ENCODE data around the gene UGT1A1. TPM values are rescaled to one million over a fixed set of nuclear protein-coding genes. Genes with fewer than 3 reads are reported as not detected.

Gene UGT1A1
- total RNA-seq, 1 donor from 2014 or later = not detected

GRCh38 chr2:233796254-233796653, 36.2 kb downstream of the UGT1A1 start:
- no peak for DNase-seq (ENCODE audit: low read depth in 2 of 2)

DNA sequence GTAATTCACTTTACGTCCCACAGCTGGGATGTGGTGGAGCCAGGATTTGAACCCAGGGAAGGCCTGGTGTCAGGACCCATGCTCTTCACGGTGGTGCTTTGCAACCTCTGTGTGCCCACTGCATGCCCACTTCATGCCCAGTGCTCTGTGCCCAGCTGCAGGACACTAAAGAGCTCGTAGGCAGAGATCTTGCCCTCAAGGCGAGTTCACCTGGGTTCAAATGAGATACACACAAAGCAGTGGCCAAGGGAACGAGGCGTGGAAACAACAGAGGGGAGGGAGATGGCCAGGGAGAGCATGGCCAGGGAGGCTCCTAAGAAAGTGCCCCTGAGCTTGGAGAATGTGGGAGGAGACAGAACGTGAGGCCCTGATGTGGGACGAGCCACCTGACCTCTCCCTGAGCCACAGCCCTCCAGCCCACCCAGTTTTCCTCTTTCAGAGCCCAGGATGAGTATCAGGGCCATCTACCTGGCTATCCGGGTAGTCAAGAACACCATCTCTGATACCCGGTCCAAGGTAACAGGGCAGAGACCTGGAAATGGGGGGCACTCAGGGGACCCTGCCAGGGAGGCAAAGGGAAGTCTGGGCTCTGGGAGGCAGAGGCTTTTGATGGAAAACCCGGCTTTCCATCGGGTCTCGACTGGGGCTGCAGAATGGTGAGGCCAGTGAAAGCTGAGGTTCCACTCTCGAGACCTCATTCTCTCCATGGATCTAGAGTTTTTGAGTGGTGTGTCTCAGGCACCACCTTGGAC, 38.4 kb downstream of the UGT1A1 start:
- DNase-seq (ENCODE audit: low read depth in 2 of 2) = no peak

- no peak for DNase-seq (ENCODE audit: low read depth in 2 of 2)
These were observed 39.1 kb downstream of the UGT1A1 start for GRCh38 chr2:233799087-233799665.

DNA sequence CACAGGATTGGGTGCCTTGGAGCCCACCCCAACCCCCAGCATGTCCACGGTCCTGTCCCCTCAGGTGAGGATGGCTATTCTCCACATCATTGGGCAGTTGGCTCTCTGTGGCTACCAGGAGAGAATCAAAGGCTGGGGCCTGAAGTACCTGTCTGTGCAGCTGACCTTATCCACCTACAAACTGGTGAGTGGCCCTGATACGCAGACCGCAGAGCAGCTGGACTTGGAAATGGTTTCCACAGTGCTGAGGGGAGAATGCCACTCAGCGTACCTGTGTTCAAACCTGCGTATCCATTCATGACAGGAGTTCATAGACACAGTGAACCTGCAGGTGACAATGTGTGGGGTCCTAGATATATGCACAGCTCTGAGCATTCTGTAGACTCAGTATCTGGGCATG, 39.6 kb downstream of the UGT1A1 start:
- DNase-seq (ENCODE audit: low read depth in 2 of 2) = no peak

DNA sequence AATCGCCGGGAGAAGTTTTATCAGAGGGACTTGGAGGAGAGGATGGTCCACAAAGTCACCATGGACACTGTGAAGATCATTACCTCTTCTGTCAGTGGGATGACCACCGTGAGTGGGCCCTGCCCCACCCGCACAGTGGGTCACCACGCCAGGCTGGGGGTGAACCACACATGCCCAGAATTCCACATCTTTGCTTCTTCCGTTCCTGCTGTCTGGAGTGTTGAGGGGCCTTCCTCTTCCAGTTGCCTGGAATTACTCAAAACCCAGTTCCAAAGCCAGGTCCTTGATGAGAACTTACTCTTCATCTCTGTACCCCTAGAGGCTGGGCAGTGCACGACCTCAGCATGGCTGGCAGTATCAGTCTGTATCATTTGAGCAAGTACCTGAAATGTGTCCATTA, 40.1 kb downstream of the UGT1A1 start:
- no peak for DNase-seq (ENCODE audit: low read depth in 2 of 2)

GRCh38 chr2:233801357-233802131, 41.5 kb downstream of the UGT1A1 start:
- no peak for DNase-seq (ENCODE audit: low read depth in 2 of 2)

DNA sequence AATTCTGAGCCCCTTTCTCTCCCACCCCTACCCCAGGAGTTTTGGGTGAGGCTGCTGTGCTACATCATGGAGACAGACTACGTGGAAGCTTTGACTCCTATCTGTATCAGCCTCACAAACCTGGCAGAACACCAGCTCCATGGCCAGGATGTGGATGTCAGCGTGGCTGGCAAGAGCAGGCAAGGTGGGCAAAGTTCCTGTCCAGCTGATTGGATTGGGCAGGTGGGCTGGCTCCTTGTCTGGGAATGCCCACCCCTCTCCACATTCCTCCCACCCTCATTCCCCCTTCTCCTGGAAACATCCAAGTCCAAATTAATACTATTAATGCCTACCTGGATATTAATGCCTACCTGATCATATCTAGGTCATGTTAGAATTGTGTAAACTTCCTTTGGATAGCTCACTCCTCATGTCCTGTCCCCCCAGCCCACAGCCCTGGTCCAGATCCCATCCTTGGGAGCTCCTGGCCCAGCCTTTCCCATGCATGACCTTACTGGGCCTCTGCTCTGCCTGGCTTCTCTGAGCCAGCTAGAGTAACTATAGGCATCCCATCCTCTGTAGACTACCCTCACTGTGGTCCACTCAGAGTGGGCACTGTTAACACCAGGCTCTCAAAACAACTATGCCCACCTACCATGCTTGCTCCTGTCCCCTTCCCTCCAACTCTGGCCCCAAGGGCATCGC, 42.2 kb downstream of the UGT1A1 start:
- no peak for DNase-seq (ENCODE audit: low read depth in 2 of 2)

- no peak for DNase-seq (ENCODE audit: low read depth in 2 of 2)
These were observed 43.3 kb downstream of the UGT1A1 start for GRCh38 chr2:233803292-233803911.

DNA sequence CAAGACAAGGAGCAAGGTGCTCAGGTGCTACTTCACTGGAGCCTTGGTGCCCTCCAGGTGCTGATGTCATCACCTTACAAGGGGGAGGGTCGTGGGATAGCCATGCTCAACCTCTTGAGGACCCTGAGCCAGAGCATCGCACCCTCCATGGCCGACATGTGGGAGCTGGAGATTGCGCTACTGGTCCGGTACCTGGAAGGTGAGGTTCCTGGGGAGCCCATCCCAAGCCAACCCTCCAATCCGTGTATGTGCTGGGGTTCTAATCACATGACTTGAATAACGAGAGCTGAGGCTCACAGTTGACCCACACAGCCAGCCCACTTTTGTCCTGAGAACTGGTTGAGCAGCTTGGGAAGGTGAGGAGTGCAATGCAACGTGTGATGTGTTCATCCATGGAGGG, 43.9 kb downstream of the UGT1A1 start:
- DNase-seq (ENCODE audit: low read depth in 2 of 2) = no peak

DNA sequence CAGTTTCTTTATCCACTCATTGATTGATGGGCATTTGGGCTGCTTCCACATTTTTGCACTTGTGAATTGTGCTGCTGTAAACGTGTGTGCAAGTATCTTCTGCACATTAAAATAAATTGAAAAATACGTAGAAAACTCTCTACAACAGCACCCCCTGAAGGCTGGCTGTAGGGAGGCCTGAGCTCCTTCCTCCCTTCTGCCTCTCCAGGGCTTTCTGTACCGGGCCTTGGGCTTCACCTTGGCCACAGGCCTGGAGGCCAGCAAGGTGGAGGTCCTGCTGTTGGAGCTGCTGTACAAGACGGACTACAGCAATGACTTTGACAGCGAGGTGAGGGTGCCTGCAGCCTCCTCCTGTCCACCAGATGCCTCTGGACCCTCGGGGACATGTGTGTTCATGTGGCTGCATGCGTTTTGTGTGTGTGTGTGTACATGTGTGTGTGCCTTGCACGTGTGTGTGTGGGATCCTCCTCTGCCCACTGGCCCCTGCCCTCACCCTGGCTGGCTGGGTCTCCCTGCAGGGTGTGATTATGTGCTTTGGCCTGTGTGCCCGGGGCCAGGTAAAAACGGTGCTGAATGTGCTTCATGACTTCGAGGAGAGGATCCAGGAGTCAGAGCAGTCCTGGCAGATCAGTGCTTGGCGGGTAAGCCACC, 47.3 kb downstream of the UGT1A1 start:
- no peak for DNase-seq (ENCODE audit: low read depth in 2 of 2)

GRCh38 chr2:233807966-233808935, 48.2 kb downstream of the UGT1A1 start:
- DNase-seq (ENCODE audit: low read depth in 2 of 2) = no peak

GRCh38 chr2:233810385-233810784, 50.3 kb downstream of the UGT1A1 start:
- no peak for DNase-seq (ENCODE audit: low read depth in 2 of 2)

DNA sequence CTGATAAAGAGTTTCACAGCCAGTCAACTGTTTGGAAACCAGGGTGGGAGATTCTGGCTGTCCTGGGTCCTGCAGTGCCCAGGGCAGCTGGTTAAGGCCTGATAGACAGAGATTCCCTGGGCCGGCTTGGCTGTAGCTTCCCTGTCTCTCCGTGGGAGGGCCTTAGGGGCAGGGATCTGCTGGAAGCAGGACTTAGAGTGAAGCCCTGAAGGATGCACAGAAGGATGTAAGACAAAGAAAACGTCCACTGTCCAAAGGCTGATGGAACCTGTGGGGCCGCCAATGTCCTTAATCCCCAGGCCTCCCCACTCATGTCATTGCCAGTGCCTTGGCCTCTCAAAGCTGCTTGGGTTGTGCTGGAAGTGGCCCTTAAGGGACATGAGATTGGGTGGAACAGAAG, 51.0 kb downstream of the UGT1A1 start:
- no peak for DNase-seq (ENCODE audit: low read depth in 2 of 2)

DNA sequence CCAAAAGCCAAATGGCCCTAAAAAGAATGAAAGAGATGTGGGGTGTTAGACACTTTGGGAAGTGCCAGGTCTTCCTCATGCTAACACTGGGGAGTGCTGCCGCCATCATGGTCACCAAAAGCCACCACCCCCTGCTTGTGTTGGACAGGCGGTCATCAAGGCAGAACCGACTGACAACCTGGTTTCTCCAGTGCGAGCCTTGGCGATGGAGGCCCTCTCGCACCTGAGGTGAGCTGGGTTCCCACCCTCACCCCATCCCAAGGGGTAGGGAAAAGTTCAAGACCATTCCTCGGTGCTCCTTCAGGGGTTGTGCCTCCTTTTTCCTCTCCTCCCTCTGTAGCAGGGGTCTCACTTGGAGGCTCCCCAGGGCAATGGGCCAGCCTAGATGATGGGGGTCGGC, 51.7 kb downstream of the UGT1A1 start:
- no peak for DNase-seq (ENCODE audit: low read depth in 2 of 2)

DNA sequence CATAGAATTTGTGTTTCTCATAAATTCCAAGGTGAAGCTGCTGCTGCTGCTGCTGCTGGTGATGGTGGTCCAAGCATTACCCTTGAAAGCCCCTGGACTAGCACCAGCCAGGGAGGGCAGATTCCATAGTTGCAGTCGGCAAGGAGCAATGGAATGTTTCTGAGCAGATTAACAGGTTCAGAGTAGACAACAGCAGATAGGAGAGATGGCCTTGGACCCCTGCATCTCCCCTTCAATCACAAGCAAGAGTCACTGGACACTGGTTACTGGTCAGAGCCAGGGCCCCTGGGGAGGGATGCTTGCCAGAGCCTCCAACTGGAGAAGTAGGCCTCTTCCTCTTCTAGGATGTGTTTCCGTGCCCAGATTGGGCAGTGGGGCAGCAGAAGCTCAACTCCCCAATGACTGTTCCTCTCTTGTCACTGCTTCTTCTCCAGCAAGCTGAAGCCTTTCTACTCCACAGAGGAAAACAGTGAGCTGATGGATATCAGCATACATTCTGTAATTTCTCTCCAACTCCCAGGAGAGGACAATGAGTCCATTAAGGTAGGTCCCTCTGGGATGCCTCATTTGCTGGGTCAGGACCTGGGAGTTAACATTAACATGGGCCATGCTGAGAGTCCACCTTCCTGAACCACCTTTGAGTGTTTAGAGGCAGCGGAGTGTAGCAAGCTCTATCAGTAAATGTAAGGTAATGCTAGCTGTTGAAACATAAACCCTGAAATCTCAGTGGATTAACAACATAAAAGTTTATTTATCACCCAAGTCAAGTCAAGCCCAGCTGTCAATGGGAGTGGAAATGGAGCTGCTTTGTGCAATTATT, 53.4 kb downstream of the UGT1A1 start:
- DNase-seq (ENCODE audit: low read depth in 2 of 2) = no peak

GRCh38 chr2:233814056-233814835, 54.2 kb downstream of the UGT1A1 start:
- DNase-seq (ENCODE audit: low read depth in 2 of 2) = no peak

DNA sequence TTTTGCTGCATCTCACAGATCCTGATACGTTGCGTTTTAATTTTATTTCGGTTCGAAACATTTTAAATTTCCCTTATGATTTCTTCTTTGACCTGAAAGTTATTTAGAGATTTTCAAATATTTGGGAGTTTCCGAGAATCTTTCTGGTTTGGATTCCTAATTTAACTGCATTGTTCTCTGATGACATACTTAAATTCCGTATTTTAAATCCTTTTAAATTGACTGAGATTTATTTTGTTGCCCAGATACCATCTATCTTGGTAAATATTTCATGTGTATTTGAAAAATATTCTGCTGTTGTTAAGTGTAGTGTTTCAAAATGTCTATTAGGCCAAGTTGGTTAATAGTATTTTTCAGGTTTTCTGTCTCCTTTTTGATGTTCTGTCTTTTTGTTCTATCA, 55.8 kb downstream of the UGT1A1 start:
- no peak for DNase-seq (ENCODE audit: low read depth in 2 of 2)

GRCh38 chr2:233816334-233816733, 56.3 kb downstream of the UGT1A1 start:
- DNase-seq (ENCODE audit: low read depth in 2 of 2) = no peak

Data from lung microvascular endothelial cell (primary cell).